GM19455 (cell line): ENCODE measurements around the gene NR2F2.

Source experiments
- ATAC-seq: cut with Tn5 transposase; IDR thresholded peaks from one replicate; pipeline ENCODE4 v1.9.1; 2021; ENCODE audit not compliant: unreplicated experiment

The NR2F2 gene

GRCh38 chr15:96316953-96317629 lies 13.4 kb upstream of the NR2F2 start:
- ATAC-seq = no peak

GRCh38 chr15:96320107-96320506 lies 10.4 kb upstream of the NR2F2 start:
- no peak for ATAC-seq

- no peak for ATAC-seq
Observed at GRCh38 chr15:96320703-96321638, 9.5 kb upstream of the NR2F2 start.

GRCh38 chr15:96321639-96322535 lies 8.6 kb upstream of the NR2F2 start:
- no peak for ATAC-seq

- no peak for ATAC-seq
Observed at GRCh38 chr15:96322536-96323318, 7.8 kb upstream of the NR2F2 start.

- no peak for ATAC-seq
Observed at GRCh38 chr15:96323319-96324145, 7.0 kb upstream of the NR2F2 start.

GRCh38 chr15:96324192-96324895 lies 6.2 kb upstream of the NR2F2 start:
- no peak for ATAC-seq

- no peak for ATAC-seq
Observed at GRCh38 chr15:96324940-96325540, 5.5 kb upstream of the NR2F2 start.

- no peak for ATAC-seq
Observed at GRCh38 chr15:96325541-96326327, 4.8 kb upstream of the NR2F2 start.

GRCh38 chr15:96326328-96327154 lies 4.0 kb upstream of the NR2F2 start:
- no peak for ATAC-seq

- no peak for ATAC-seq
Observed at GRCh38 chr15:96327155-96327741, 3.3 kb upstream of the NR2F2 start.

GRCh38 chr15:96328181-96328876 lies 2.2 kb upstream of the NR2F2 start:
- ATAC-seq = no peak

- ATAC-seq = no peak
Observed at GRCh38 chr15:96328877-96329195, 1.7 kb upstream of the NR2F2 start.

GRCh38 chr15:96329403-96329981 lies 1.0 kb upstream of the NR2F2 start:
- no peak for ATAC-seq

- no peak for ATAC-seq
Observed at GRCh38 chr15:96330064-96330449, 443 bp upstream of the NR2F2 start.
